WI38 (cell line): ENCODE measurements around the gene STX12.
A peak's percentile ranks its signal among the peaks of the same experiment; 100 is the strongest.

ENCODE experiments used
- H3K4me3 ChIP-seq: 2 replicates; pipeline ENCODE4 v1.5.1; 2011; ENCODE audit warnings: low read depth, mild to moderate bottlenecking, control low read depth, low read length
- CTCF ChIP-seq: IDR thresholded peaks from 2 replicates; pipeline ENCODE4 v1.5.1; 2012; ENCODE audit warnings: low read depth, mild to moderate bottlenecking, control low read depth, low read length

Gene STX12

GRCh38 chr1:27858072-27858948 lies 85.3 kb downstream of the STX12 start:
- TF ChIP-seq CTCF: peak; percentile 99

GRCh38 chr1:27858949-27859576 lies 86.0 kb downstream of the STX12 start:
- TF ChIP-seq CTCF: no peak
- no peak overlapping the region for H3K4me3 ChIP-seq

More at GRCh38 chr1:27858072-27858948, 85.3 kb downstream of the STX12 start:
- no peak overlapping the region for H3K4me3 ChIP-seq

- H3K4me3 ChIP-seq: no peak overlapping the region
- no peak for TF ChIP-seq CTCF
Measured at GRCh38 chr1:27861436-27861835, 88.4 kb downstream of the STX12 start.

GRCh38 chr1:27862004-27862403 lies 89.0 kb downstream of the STX12 start:
- TF ChIP-seq CTCF: no peak
- H3K4me3 ChIP-seq: no peak overlapping the region

- H3K4me3 ChIP-seq: 0 out of 2 replicates have a peak overlapping the region, but pooled peaks have one; percentile 12
Measured at GRCh38 chr1:27862671-27863537, 89.9 kb downstream of the STX12 start.

GRCh38 chr1:27863538-27863915 lies 90.5 kb downstream of the STX12 start:
- no peak overlapping the region for H3K4me3 ChIP-seq
- TF ChIP-seq CTCF: no peak

More at GRCh38 chr1:27862671-27863537, 89.9 kb downstream of the STX12 start:
- TF ChIP-seq CTCF: no peak
